Subcutaneous preadipocyte (primary cell): ENCODE data around the gene DTNB. TPM values are rescaled to one million over a fixed set of nuclear protein-coding genes. Genes with fewer than 3 reads are reported as not detected.

Source experiments
- small RNA-seq: library from RNA; depleted of rRNA; stranded (forward); fragments of <200 nt; gene quantifications from one replicate; pipeline ENCODE3, GENCODE V24; 2012
- total RNA-seq: library from RNA; depleted of rRNA; stranded (reverse); fragments of >200 nt; gene quantifications from 2 replicates; pipeline ENCODE4 v1.2.3, GENCODE V29; 2012

The DTNB gene
- total RNA-seq, result 8.5 and 10.2 TPM in 2 replicates

DNA sequence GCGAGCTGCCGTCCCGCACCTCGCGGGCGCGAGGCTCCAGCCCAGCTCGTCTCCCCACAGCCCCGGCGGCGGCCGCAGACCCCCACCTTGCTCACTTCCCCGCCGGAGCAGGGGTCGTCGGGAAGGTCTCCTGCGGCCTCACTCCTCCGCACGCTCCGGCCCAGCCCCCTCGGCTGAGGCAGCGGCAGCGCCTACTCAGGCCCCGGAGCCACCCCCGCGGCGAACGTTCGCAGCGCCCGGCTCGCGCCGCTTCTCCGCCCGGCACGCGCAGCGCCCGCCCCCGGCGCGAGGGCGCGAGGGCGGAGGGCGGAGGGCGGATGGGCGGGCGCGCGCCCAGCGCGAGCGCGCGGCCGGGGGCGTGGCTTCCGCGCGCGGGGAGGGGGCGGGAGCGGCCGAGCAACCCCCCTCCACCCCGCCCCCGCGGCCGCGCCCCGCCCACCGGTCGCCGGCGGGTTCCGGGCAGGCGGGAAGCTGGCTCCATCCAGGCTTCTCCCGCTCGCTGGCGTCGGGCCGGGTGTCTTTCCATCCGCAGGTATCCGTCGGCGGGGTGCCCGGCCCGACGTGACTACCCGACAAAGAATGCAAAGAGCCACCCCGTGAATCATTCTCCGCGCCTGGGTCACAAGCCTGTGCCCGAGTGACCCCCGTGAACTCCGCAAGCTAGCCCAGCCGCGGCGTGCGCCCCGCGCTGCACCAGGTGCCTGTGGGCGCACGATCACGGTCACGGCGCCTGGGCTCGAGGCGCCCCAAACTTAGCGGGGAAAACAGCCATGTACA, at the start of gene DTNB:
TSS of gene DTNB (minus strand) at position 278 of the 777 bp plus-strand sequence. CDS start 20,917 bp downstream, outside the sequence.

DNA sequence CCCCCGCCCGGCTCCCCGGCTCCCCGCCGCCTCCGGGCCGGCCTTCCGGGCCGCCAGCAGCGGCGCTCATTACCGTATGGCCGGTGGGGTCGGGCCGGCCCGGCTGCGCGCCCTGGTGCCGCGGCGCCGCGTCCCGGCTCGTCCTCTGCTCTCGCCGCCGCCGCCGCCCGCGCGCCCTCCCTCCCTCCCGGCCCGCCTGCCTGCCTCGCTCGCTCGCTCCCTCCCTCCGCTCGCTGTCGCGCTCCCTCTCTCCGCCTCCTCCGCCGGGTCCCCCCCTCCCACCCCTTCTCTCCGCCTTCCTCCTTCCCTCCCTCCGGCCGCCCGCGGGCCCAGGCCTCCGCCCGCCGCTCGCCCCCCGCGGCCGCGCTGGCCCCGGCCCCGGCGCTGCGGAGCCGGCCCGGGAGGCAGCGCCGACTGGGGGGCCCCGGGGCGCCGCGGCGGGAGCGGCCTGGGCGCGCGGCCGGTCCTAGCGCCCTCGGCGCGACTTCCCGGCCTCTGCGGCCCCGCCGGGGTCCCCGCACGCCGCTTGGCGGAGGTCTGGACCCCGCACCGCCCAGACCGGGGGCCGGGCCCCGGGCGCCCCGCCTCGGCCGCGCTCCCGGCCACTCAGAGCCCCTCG, 331.5 kb downstream of the DTNB start, which contains the start of gene DNMT3A:
TSS of gene DNMT3A (minus strand) at position 173 of the 619 bp plus-strand sequence. CDS start 27,941 bp downstream, outside the sequence.

Small RNA genes lying within 50 kb of the gene (small RNA-seq; reads per million reads assigned to genes)
- gene MIR1301 (0.63 reads per million, percentile 39 among the genes with 10 or more reads in this experiment), gene RF00019 (not detected)

Other genes starting within 250 kb of the DTNB start
- gene ASXL2, start 204.9 kb upstream of the DTNB start, total RNA-seq, result 9.9 and 16.8 TPM in 2 replicates